PC-9 (cell line): ENCODE results near the gene TOMM6. TPM values are rescaled to one million over a fixed set of nuclear protein-coding genes. Genes with fewer than 3 reads are reported as not detected.
A peak's percentile ranks its signal among the peaks of the same experiment; 100 is the strongest.

Experiments used
- BruUV-seq: library from RNA; stranded (reverse); fragments of 400-500 nt; replicated peaks from 2 replicates; lab custom pipeline; 2021; lab: Mats Ljungman, UMichigan
- CTCF ChIA-PET: fragments of 300-600 bp; sonication (Branson Sonifier 250); formaldehyde crosslinking; loops from one replicate; lab custom pipeline; 2022; ENCODE audit warnings: antibody characterized with exemption; lab: Charles Lee
- POLR2A ChIA-PET: fragments of 300-600 bp; sonication (Branson Sonifier 250); formaldehyde crosslinking; loops from one replicate; lab custom pipeline; 2022; ENCODE audit warnings: antibody characterized with exemption; ENCODE audit not compliant: unreplicated experiment; lab: Charles Lee
- DNase-seq, 2 experiments: peaks; one replicate each; pipeline versions ENCODE4 v3.0.0 to v3.0.0-alpha.2; 2015 to 2022; ENCODE audit warnings: mixed read lengths in 1 of 2
- H2AFZ ChIP-seq: fragments of 200-600 bp; sonication (generic); 2 replicates; pipeline ENCODE4 v1.8.1; 2017; ENCODE audit warnings: antibody characterized with exemption
- H3F3A ChIP-seq: fragments of 200-600 bp; sonication (generic); 2 replicates; pipeline ENCODE4 v1.8.1; 2017; ENCODE audit warnings: antibody characterized with exemption, mild to moderate bottlenecking, low read depth; ENCODE audit not compliant: insufficient read depth
- H3K27ac ChIP-seq: fragments of 200-600 bp; sonication (generic); 2 replicates; pipeline ENCODE4 v1.6.1; 2016; ENCODE audit warnings: mixed run types
- H3K27me3 ChIP-seq: fragments of 200-600 bp; sonication (generic); 2 replicates; pipeline ENCODE4 v1.6.1; 2016; ENCODE audit warnings: low read depth, mixed run types; ENCODE audit not compliant: insufficient read depth
- H3K36me3 ChIP-seq: fragments of 200-600 bp; sonication (generic); 2 replicates; pipeline ENCODE4 v1.6.1; 2016; ENCODE audit warnings: low read depth, mixed run types
- H3K4me1 ChIP-seq: fragments of 200-600 bp; sonication (generic); replicated peaks from 2 replicates; pipeline ENCODE4 v1.6.1; 2016; ENCODE audit warnings: mixed run types; ENCODE audit not compliant: insufficient read depth
- H3K4me2 ChIP-seq: fragments of 200-600 bp; sonication (generic); 2 replicates; pipeline ENCODE4 v1.6.1; 2017; ENCODE audit warnings: mixed run types
- H3K4me3 ChIP-seq: fragments of 200-600 bp; sonication (generic); 2 replicates; pipeline ENCODE4 v1.6.1; 2016; ENCODE audit warnings: mixed run types
- H3K79me2 ChIP-seq: fragments of 200-600 bp; sonication (generic); 2 replicates; pipeline ENCODE4 v1.6.1; 2017; ENCODE audit warnings: low read depth, mixed run types
- H3K9me2 ChIP-seq: fragments of 200-600 bp; sonication (generic); 2 replicates; pipeline ENCODE4 v1.8.1; 2017; ENCODE audit warnings: mild to moderate bottlenecking; ENCODE audit not compliant: insufficient read depth
- H3K9me3 ChIP-seq: fragments of 200-600 bp; sonication (generic); 2 replicates; pipeline ENCODE4 v1.8.1; 2016; ENCODE audit warnings: low read depth; ENCODE audit not compliant: insufficient read depth
- H4K20me1 ChIP-seq: fragments of 200-600 bp; sonication (generic); 2 replicates; pipeline ENCODE4 v1.8.1; 2017; ENCODE audit not compliant: insufficient read depth
- EZH2 ChIP-seq: fragments of 200-600 bp; sonication (generic); IDR thresholded peaks from 2 replicates; pipeline ENCODE4 v1.8.0; 2017; ENCODE audit warnings: antibody characterized with exemption, low read depth
- intact Hi-C: fragments of 100-400 bp; cut with micrococcal nuclease; formaldehyde crosslinking; loops from one replicate; pipeline ENCODE4 v1.10.0; 2022; ENCODE audit not compliant: unreplicated experiment
- total RNA-seq: library from RNA; stranded (reverse); gene quantifications from 2 replicates; pipeline ENCODE4 v1.2.3, GENCODE V29; 2021
- TF ChIP-seq, protein P1 (sequence below): fragments of 200-600 bp; sonication (generic); conservative IDR thresholded peaks from 2 replicates; pipeline ENCODE4 v1.6.1; 2017; ENCODE audit warnings: mixed run types, antibody characterized with exemption, mild to moderate bottlenecking, moderate library complexity

The TOMM6 gene
- total RNA-seq, 1 experiment from 2014 or later, result 170 TPM

DNA sequence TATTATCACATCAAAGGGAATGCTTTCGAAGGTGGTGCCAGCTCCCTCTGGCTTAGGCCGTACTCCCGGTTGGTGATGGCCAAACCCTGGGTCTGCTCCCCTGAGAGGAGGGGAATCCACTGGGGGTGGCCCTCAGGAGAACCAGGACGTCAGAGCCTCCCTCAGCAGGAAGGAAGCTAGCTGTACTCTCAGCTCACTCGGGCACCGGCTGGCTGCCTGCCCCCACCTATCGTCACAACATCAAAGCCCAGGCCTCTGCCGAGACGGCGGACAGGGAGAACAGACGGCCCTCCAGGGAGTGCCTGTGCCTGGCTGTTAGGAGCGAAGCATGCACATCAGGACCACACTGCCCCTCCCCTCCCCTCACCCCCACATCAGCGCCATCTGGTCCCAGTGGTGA lies 31.1 kb upstream of the TOMM6 start:
- no peaks in the 10 kb centered on the region for H3K36me3 ChIP-seq
- BruUV-seq, result no TSS peak
- no peaks in the 10 kb centered on the region for H3K9me2 ChIP-seq
- no peak overlapping the region for H2AFZ ChIP-seq
- TF ChIP-seq EZH2, result no peak
- TF ChIP-seq, protein P1, sequence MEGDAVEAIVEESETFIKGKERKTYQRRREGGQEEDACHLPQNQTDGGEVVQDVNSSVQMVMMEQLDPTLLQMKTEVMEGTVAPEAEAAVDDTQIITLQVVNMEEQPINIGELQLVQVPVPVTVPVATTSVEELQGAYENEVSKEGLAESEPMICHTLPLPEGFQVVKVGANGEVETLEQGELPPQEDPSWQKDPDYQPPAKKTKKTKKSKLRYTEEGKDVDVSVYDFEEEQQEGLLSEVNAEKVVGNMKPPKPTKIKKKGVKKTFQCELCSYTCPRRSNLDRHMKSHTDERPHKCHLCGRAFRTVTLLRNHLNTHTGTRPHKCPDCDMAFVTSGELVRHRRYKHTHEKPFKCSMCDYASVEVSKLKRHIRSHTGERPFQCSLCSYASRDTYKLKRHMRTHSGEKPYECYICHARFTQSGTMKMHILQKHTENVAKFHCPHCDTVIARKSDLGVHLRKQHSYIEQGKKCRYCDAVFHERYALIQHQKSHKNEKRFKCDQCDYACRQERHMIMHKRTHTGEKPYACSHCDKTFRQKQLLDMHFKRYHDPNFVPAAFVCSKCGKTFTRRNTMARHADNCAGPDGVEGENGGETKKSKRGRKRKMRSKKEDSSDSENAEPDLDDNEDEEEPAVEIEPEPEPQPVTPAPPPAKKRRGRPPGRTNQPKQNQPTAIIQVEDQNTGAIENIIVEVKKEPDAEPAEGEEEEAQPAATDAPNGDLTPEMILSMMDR, result no peak
- no peak overlapping the region for H3K4me2 ChIP-seq
- H3K27me3 ChIP-seq, result no peaks in the 10 kb centered on the region
- no peaks in the 10 kb centered on the region for H4K20me1 ChIP-seq
- CTCF ChIA-PET, result no interaction called here
- H3K9me3 ChIP-seq, result no peaks in the 10 kb centered on the region
- H3K27ac ChIP-seq, result no peak overlapping the region
- intact Hi-C loops, result no loop called here
- 0 out of 2 replicates have a peak, but pooled peaks cover 4% of the 10 kb centered on the region for H3F3A ChIP-seq
- no peaks in the 10 kb centered on the region for H3K79me2 ChIP-seq
- peaks cover 14% of the 10 kb centered on the region; the same call in 1 of the 2 replicates for H3K4me1 ChIP-seq
- DNase-seq, result no peak
- POLR2A ChIA-PET, result interaction anchor here (0.5 kb wide), 1 partner anchor 22 kb away, joined by 6 read pairs; no protein-coding TSS in a partner anchor
- no peak overlapping the region for H3K4me3 ChIP-seq

DNA sequence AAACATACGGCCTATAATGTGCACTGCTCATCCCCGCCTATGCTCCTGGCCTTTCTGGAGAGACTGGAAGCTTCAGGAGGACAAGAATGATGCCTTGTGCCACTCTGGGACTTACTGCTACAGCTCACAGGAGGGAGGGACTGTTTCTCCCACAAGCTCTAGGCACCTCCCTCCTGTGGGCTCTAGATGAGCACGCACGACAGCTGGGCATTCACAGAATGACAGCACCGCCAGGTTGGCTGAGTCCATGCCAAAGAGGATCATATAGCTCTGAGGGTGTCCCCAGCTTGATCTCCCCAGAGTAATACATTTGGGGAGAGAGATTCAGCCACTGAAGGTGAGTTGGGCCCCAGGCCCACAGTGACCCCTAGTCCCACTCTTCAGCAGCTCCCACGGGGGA lies 30.2 kb upstream of the TOMM6 start:
- Histone ChIP-seq H3K4me1 (peaks cover 14% of the 10 kb centered on the region; the same call in 1 of the 2 replicates), H4K20me1 (no peaks in the 10 kb centered on the region), H3K27ac (no peak overlapping the region), H2AFZ (no peak overlapping the region), H3K4me3 (no peak overlapping the region), H3K36me3 (no peaks in the 10 kb centered on the region), H3K4me2 (no peak overlapping the region), H3K9me2 (no peaks in the 10 kb centered on the region), H3K79me2 (no peaks in the 10 kb centered on the region), H3K9me3 (no peaks in the 10 kb centered on the region), H3F3A (0 out of 2 replicates have a peak, but pooled peaks cover 4% of the 10 kb centered on the region), H3K27me3 (no peaks in the 10 kb centered on the region)
- POLR2A ChIA-PET, result interaction anchor here (0.6 kb wide), 1 partner anchor 92 kb away, joined by 3 read pairs; no protein-coding TSS in a partner anchor
- CTCF ChIA-PET, result no interaction called here
- TF ChIP-seq, protein P1, result no peak
- no peak for TF ChIP-seq EZH2
- DNase-seq, result no peak
- no TSS peak for BruUV-seq
- intact Hi-C loops, result no loop called here

DNA sequence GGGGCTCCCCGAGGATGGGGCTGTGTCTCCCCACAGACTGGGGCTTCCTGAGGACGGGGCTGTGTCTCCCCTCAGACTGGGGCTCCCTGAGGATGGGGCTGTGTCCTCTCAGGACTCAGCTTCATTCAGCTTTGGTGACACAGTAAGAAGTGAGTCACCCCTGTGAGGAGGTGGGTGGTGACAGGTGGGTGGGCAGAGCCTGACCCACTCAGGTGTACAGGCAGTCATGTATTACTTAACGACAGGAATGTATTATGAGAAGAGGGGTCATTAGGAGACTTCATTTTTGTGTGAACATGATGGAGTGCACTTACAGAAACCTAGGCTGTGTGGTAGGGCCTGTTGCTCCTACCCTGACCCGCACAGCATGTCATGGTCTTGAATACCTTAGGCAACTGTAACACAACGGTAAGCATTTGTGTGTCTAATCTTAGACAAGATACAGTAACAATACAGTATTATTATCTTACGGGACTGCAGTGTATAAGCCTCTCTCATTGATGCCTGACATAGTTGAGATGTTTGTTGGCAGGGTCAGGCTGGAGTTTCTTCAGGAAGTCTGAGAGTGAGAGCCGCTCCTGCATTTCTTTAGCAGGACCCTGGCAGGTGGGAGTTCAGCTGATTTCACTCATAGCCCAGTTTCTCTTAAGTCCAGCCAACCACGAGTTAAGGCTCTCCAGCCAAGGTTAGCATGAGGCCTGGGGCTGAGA lies 29.4 kb upstream of the TOMM6 start:
- CTCF ChIA-PET, result interaction anchor here (1.1 kb wide), 1 partner anchor 29 kb away, joined by 3 read pairs; no protein-coding TSS in a partner anchor
- no peak overlapping the region for H3K27ac ChIP-seq
- H2AFZ ChIP-seq, result no peak overlapping the region
- no TSS peak for BruUV-seq
- H3K9me3 ChIP-seq, result no peaks in the 10 kb centered on the region
- no peak overlapping the region for H3K4me2 ChIP-seq
- POLR2A ChIA-PET, result interaction anchor here (0.6 kb wide), 2 partner anchors 93 to 175 kb away, joined by 3 to 5 read pairs; no protein-coding TSS in a partner anchor
- no peaks in the 10 kb centered on the region for H4K20me1 ChIP-seq
- intact Hi-C loops, result no loop called here
- H3K4me1 ChIP-seq, result peaks cover 14% of the 10 kb centered on the region; the same call in 1 of the 2 replicates
- H3F3A ChIP-seq, result 0 out of 2 replicates have a peak, but pooled peaks cover 4% of the 10 kb centered on the region
- TF ChIP-seq, protein P1, result no peak
- TF ChIP-seq EZH2, result no peak
- no peak overlapping the region for H3K4me3 ChIP-seq
- H3K36me3 ChIP-seq, result no peaks in the 10 kb centered on the region
- peak; percentile 16 to 46 for DNase-seq
- no peaks in the 10 kb centered on the region for H3K27me3 ChIP-seq
- H3K9me2 ChIP-seq, result no peaks in the 10 kb centered on the region
- H3K79me2 ChIP-seq, result no peaks in the 10 kb centered on the region
